ENCODE results near the gene OGFRL1.

DNA sequence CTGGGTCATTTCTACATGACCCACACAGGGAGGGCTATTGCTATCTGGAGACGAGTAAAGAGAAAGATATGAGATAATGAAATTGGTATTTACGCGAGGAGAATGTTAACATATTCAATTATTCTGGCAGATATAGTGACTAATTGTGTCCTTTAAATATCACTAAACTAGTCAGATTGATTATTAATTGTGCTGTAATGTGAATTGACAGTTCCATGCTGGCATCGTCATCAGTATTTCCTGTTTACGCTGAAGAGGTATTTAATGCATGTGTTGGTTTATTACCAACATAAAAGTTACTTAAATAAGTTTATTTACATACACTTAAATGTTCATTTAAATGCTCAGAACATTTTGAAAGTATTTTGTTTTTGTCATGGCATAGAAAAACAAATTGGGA is 35.7 kb upstream of the OGFRL1 start:
- TF ChIP-seq EP300 (IDR thresholded peaks at IDR 0.05; ENCODE audit: borderline replicate concordance) (no peak), FOXM1 (IDR thresholded peaks at IDR 0.05; ENCODE audit: borderline replicate concordance, low read depth) (no peak), RAD21 (IDR thresholded peaks at IDR 0.05; ENCODE audit: low read depth) (no peak), CEBPB (IDR thresholded peaks at IDR 0.05) (no peak), ZBTB7A (IDR thresholded peaks at IDR 0.05; ENCODE audit: low read depth) (no peak)
- TF ChIP-seq, protein P1, sequence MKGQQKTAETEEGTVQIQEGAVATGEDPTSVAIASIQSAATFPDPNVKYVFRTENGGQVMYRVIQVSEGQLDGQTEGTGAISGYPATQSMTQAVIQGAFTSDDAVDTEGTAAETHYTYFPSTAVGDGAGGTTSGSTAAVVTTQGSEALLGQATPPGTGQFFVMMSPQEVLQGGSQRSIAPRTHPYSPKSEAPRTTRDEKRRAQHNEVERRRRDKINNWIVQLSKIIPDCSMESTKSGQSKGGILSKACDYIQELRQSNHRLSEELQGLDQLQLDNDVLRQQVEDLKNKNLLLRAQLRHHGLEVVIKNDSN (IDR thresholded peaks at IDR 0.05) = no peak
